NCI-H524 treated with DMSO at 0.1 percent for 48 hours (cell line): Measurements from ENCODE around the gene SPATA13.

Experiments used
- DNase-seq: peaks from one replicate; lab custom pipeline; 2025; lab: John Stamatoyannopoulos, UW

The SPATA13 gene

DNA sequence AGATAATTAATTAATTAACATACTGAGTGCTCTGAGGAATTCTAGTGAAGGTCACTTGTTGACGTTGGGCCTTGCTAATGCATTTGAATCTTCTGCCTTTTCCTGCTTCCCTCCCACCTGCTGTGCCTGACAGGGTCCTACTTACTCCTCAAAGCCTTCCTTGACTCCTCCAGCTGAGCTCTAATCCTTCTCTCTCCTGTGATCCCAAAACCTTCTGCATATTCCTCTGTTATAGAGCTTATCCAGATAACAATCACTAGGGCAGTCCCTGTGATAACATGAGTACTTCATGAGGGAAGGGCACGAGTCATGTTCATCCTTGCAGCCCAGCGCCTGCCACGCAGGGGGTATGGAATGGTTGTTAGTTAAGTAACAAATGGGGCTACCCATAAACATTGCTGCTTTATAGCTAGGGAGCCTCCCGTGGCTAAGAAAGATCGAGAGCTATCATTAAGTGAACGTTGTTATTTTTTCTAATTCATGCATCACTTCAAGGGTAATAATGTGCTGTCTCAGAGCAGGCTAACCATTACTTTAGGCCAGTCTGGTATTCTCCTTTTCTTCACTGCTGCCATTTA is 19.1 kb upstream of the SPATA13 start:
- DNase-seq: no peak

DNA sequence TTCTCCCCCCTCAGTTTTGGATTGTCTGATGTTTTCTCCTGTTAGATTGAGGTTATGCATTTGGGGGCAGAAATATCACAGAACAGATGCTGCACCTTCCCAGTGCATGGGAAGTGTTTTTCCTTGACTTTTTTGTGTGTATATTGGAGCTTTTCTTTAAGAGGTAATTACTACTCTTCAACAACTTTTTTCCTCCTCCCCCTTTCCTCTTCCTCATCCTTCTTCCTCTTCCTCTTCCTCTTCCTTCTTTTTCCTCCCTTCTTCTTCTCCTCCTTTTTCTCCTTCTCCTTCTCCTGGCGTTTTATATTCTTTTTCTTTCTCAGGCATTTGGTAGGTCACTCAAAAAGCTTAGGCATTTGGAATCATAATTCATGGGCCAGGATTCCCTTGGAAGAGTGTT is 18.1 kb upstream of the SPATA13 start:
- no peak for DNase-seq

DNA sequence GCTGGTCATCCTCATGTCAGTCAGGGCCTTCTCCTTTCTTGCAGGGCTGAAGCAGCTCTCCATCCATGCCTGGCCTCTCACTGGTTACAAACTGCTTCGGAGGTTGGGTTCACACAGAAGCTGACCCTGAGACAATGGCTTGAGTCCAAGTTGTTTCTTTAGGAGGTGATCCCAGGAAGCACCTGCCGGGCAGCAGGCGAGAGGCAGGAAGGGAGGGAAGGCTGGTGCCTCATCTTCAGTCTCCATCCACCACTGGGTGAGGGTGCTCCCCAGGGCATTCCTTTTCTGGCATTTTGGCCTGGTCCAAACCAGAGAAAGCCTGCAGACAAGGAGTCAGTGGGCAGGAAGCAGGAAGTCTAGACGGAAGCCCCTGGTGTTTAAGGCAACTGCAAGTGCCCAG is 17.6 kb upstream of the SPATA13 start:
- DNase-seq: no peak

DNA sequence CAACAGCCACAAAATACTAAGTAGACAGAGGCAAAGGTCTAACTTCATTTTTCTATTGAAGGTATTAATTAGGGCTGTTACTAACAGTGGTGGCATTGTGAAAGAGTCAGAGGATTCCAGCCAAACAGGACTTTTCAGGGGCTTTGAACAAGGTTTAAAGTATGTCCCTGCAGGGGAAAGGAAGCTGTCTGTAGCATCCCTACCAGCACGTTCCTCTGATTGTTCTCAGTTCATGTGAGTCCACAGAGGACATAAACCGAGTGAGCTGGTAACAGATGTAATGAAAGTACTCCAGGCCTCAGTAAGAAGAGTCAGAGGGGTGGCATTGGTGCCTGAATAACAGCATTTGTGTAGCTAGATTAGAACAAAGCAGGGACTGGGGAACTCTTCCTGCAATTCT is 15.3 kb upstream of the SPATA13 start:
- no peak for DNase-seq

DNA sequence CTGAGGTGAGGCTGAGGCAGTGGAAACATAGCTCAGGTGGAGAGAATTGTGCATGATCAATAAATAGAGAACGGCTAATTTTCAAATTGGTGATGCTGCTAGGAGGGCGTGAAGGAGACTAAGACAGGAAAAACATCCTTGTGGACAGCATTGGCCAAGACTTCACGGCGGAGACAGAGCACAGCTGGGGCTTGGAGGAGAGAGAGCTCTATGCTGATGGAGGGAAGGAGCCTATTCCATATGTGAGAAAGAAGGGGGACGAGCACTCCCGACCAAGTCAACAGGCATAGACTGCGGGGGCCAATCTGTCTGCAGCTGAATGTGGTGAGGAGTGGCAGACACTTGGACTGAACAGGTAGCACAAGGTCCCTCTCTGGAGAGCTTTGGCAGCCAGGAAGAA is 14.8 kb upstream of the SPATA13 start:
- DNase-seq: no peak

DNA sequence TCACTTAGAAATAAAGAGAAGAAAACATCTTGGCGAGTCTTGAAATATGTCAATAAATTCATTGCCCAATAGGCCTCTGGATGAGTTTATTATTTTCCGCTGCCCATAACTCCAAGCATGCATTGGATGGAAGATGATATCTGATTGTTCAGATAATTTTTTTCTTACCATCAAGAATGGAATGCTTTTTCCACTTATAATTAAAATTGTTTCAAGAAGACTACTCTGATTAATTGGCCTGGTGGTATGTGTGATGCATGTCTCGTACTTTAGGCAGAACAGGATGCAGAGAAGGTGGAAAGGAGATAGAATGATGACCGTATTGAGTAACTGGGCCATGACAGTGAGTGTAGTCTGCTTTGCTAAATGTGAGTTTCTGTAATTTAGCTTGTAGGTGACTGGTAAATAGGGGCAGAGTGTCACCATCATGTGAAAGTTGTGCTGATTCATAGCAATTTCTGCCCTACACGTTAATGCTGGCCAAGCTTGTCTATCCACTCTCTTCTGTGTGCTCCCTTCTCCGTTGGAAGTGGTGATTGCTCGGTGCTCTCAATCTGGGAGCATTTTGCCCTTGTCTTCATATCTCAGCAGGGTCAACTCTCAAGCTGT is 13.5 kb upstream of the SPATA13 start:
- DNase-seq: no peak

DNA sequence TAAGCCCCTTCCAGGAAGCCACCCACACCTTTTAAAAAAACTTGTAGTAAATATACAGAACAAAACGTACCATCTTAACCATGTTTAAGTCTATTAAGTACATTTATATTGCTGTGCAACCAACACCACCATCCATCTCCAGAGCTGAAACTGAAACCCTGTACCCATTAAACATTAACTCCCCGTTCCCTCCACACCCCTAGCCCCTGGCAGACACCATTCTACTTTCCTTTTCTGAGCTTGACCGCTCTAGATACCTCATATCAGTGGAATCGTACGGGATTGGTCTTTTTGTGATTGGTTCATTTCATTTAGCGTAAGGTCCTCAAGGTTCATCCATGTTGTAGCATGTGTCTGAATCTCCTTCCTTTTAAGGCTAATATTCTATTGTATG is 13.0 kb upstream of the SPATA13 start:
- DNase-seq: no peak

DNA sequence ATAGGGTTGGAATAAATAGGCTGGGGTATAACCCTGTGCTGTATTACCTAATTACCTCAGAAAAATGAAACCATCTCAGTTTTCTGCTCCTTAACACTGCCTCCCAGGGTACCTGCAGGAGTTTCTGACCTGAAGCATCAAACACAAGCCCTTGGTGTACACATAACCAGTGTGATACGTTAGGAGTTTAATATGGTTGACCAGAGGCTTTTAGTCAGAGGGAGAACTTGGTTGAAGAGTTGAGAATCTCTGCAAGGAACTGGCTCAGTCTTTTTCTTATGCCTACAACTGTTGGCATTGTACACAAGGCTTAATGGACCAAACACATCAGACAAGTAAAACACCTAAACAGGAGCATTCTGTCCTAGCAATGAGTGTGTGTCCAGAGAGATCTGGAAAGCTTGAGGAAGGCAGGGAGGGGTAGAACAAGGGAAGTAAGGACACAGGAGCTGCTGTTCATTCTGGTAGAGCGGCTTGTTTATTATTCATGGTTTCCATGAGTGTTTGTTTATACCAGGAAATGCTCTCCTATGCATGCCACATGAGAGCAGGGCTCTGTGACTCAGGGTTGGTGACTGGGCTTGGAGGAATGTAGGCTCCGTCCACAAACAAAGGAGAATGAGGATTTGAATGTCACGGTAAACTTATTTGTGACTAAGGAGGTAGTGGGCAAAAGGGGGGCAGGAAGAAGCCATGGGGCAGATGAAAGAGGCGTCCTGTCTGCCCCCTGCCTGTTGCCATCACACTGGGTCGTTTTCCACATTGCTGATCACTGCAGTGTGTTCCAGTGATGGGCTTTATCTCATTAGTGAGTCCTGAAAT is 11.9 kb upstream of the SPATA13 start:
- DNase-seq: no peak

DNA sequence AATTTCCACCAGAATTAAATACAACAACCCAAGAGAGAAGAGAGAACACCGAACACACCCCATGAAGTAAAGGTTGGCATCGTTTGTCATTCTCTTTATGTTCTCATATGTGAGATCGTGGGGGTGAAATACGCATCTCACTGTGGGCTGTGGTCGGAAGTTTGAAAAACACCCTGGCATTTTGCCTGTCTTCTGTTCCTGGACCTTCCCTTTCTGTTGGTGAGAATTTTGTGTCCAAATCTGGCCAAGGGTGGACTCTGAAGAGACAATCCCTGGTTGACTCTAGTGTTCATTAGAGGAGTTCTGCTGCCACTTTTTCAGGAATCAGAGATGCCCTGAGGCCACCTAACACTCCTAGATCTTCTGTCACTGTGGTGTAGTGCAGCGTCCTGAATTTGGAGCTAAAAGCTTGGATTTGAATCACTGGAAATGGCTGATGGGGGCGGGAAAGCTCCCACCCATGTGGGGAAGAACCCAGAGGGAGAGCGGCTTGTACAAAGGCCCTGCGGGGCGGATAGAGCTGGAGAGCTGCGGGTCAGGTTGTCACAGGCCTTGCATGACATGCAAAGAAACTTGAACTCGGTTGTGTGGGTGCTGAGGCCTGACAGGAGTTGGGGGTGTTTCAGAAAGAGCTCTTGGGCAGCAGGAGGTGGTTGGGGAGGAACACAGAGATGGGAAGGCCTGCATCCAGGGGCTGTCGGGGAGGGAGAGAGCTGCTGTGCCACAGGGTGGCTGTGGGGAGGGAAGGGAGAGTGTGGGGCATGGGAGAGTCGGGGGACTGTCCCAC is 11.1 kb upstream of the SPATA13 start:
- DNase-seq: no peak

DNA sequence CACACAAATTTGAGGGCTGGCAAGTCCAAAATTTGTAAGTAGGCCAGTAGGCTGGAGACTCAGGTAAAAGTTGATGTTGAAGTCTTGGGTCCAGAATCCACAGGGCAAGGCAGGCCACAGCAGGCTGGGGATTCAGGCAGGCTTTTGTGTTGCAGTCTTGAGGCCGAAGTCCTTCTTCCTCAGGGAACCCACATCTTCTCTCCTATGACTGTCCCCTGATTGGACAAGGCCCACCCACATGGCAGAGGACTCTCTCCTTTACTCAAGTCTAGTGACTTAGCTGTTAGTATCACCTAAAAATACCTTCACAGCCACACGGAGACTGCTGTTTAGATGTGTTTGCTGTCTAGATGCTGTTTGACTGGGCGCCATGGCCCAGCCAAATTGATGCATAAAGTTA is 9.9 kb upstream of the SPATA13 start:
- DNase-seq: no peak

DNA sequence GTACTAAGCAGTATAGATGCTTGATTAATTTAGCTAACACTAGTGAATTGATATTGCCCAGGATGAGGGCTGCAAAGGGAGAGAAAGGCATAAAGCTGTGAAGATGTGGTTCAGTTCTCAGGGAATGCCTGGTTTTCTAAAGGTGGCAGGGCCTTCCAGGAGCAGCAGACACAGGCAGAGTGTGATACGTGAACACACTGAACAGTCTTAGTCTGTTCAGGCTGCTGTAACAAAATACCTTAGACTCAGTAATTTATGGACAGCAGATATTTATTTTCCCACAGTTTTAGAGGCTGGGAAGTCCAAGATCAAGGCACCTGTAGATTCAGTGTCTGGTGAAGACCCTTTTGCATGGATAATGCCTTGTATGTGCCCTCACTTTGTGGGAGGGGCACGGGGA is 8.7 kb upstream of the SPATA13 start:
- no peak for DNase-seq

DNA sequence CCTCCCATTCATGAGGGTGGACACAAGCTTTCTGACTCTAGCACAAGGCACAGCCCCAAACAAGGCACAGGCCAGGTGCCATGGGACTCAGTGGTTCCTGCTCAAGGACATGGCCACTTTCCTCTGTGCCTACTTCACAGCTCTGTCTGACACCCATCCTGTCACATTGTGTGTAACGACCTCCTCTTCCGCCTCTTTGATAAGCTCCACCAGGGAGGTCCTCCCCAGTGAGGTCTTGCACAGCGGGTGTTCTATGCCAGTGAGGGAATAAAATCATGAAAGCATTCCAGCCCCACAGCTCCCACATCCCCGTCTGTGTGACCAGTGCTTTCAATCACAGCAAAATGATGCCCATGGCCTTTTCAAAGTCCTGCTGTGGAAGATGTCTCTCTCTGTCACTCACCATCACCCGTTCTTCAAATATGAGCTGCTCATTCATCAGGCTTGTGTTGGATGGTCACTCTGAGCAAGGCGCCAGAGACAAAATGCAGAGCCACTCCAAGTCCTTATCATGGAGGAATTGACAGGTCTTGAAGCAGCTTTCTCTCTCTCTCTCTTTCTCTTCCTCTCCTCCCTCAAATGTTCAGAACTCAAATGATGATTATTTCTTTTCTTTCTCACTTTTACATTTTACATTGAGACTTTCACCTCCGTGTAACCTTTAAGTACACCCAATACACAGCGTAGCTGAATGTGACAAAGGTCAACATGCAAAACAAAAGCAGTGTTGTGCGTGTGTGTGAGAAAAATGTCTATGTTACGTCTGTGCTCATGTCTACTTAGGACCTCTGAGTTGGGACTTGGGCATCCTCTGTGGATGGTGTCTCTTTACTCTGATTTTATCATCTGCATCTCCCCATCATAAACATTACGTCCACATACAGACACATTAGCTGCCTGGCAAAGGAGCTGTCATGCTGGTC is 8.0 kb upstream of the SPATA13 start:
- DNase-seq: no peak

DNA sequence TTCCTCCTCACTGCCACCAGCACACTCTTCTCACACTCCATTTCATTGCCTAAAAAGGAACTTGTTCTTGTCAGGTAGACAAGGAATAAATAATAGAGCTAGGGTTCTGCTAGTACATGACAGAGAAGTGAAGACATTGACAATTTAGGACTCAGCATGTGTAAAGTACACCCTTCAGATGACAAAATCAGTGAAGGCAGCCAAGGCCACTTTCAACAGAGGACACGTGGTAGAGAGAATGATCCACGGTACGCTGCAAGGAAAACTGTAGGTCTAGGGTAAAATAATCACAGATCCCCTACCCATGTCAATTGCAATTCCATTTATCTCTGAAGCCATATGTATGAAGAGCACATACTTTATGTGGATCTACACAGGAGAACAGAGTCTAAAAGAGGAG is 7.2 kb upstream of the SPATA13 start:
- no peak for DNase-seq

DNA sequence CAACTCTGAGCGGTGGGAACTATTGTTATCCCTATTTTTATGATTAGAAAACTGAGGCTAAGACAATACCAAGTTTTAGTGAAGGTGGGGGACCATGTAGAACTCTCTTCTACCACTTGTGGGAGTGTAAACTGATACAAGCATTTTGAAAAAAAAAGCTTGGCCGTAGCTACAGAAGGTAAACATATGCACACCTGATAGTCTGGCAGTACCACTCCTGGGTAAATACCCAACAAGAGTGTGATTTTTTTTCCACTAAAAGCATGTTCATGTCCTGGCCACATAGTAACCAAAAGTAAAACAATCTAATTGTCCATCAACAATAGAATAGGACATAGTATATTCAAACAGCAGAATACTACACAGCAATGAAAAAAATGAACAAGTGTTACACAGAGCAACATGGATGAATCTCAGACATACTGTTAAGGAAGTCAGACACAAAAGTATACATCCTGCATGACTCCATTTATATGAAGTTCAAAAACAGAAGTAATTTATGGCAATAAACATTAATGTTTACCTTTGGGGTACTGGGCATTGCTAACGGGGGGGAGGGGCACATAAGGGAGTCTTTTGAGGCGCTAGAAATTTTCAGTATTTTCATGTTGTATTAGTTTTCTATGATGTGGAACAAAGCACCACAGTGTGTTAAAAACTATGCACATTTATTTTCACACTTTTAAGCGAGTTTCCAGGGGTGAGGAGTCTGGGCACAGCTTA is 6.4 kb upstream of the SPATA13 start:
- DNase-seq: no peak

DNA sequence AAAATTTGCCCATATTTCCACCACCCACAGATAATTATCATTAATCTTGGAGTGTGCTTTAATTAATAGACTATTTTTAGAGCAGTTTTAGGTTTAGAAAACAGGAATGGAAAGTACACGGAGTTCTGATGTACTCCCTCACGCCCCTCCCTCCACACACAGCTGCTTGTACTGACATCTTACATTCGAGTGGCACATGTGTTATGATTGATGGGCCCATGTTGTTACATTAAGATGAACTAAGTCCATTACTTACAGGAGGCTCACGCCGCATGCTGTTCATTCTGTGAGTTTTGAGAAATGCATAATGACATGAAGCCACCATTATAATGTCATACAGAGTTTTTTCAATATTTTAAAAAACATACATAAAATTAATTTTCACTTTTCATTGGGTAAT is 1.2 kb upstream of the SPATA13 start:
- DNase-seq: peak; percentile 49

DNA sequence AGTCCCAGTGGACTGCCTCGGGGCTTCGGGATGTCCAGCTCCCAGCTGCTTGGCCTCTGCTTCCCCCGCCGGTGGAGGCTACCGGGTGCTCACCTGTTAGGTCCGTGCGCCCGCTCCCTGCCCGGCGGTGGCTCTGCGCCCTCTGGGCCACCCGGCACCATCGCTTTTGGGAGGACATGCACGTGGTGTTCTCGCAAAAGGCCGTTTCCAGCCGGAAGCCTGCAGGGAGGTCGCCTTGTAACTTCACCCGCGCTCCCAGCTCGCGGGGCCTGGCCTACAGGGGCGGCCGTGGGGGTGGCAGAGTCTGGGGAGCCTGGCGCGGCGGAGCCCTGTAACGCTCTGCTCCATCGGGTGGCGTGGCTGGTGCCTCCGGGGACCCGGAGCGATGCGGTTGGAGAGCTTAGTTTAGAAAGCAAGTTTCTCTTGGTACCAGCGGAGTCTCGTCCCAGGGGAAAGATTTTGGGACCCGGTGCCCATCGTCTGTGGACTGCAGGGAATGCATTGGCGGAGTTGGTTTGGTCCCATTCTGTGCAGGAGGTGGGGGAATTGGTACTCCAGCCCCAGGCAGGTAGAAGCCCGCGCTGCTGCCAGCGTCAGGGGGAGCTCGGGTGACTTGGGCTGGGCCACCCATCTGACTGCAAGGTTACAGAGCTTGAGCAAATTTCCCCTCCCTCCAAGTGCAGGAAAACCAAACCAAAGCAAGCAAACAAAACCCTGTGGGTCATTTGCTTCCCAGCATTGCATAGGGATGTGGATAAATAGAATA is 673 bp downstream of the SPATA13 start:
- no peak for DNase-seq

DNA sequence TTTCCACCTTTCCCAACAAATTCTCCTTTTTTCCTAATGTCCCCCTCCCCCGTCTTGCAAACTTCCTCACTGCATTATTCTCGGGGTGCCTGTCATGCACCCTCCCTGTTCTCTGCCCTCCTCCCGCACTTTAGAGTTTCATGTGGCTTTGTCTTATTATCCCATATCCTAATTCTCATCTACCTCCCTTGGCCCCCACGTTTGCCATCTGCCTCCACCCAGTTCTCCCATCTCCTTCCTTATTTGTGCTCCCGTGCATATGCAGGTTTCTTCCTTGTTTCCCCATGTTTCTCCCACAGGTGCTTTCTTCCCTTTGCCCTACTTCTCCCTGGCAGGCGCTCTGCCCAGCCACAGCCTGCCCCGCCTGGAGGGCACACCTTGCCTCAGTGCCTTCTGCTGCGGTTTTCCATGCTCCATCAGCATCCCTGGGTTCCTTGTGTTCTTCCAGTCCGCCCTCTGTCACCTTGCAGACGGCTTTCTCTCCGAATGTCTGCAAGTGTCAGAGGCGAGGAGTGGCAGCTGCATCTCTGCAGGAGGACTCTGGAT is 1.5 kb downstream of the SPATA13 start:
- no peak for DNase-seq

DNA sequence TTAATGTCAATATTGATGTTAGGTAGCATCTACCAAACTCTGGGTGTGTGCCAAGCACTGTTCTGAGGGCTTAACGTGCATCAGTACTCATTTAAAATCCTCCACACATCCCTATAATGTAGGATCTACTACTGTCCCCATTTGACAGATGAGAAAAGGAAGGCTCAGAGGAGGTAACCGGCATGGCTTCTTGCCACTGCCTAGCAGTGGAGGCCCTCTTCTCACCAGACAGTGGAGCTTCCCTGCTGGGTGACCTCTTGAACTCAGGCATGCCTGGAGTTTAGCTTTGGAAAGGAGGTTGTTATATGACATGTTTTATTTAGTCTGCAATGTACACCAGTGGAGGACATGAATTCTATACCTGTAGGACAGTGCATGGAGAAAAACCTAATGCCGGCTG is 2.1 kb downstream of the SPATA13 start:
- DNase-seq: no peak

DNA sequence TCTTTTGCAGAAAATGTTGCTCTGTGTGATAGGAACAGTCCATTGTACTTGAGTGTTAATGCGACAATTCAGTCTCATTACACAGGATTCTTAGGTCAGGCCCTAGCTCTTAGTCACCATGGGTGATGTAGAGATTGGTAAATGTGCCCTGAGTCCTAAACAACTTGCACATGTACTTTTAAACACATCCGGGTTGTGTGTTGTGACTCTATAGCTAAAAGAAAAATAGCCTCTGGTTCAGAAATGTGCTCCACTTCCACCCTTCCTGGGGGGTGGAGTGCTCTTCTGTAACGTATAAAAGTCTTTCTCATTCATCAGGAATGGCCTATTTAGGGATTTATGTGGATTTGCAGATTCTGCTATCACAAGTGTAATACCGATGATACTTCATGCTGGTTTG is 5.2 kb downstream of the SPATA13 start:
- no peak for DNase-seq

DNA sequence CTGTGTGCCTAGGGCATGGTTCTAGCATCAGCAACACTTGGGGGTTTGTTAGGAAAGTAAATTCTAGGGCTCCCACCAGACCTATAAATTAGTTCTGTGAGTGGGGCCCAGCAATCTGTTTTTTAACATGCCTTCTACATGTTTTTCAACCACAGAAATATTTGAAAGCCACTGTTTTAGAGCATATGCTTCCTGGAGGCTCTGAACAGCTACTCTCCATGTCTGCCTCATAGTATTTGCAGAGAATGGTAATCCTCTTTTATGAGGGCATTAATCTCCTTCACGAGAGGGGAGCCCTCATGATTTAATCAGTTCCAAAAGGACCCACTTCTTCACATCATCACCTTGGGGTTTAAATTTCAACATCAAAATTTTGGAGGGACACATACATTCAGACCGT is 6.0 kb downstream of the SPATA13 start:
- DNase-seq: no peak
